ENCODE measurements around the gene TBX10.

- no peak for TF ChIP-seq EZH2phosphoT487 (IDR thresholded peaks at IDR 0.05; ENCODE audit: insufficient read depth, low read depth)
- TF ChIP-seq EZH2 (IDR thresholded peaks at IDR 0.05; ENCODE audit: insufficient read depth, poor library complexity, severe bottlenecking) = no peak
Observed at GRCh38 chr11:67630228-67630942, 9.2 kb downstream of the TBX10 start.
